Mucosa of descending colon (tissue), 3 donors: ENCODE results near the gene PAX2. TPM values are rescaled to one million over a fixed set of nuclear protein-coding genes. Genes with fewer than 3 reads are reported as not detected.

Source experiments
- ATAC-seq: fragments of 200-7000 bp; cut with Tn5 transposase; one replicate; pipeline ENCODE4 v1.9.1; 2020; ENCODE audit warnings: mild to moderate bottlenecking, moderate library complexity
- DNase-seq, 3 donors: peaks; one replicate each; pipeline ENCODE4 v3.0.0-alpha.2; 2020
- H3K36me3 ChIP-seq: fragments of 200-600 bp; one replicate; pipeline ENCODE4 v1.8.0; 2021; ENCODE audit warnings: low read depth, mild to moderate bottlenecking
- H3K4me1 ChIP-seq: fragments of 200-600 bp; one replicate; pipeline ENCODE4 v1.8.0; 2021; ENCODE audit warnings: low read depth, mild to moderate bottlenecking
- H3K4me3 ChIP-seq: fragments of 200-600 bp; one replicate; pipeline ENCODE4 v1.8.0; 2021; ENCODE audit warnings: mild to moderate bottlenecking
- H3K9me3 ChIP-seq: fragments of 200-600 bp; one replicate; pipeline ENCODE4 v1.8.0; 2021; ENCODE audit warnings: mild to moderate bottlenecking
- intact Hi-C, 2 donors: fragments of 100-400 bp; cut with DNase I in 1 of 2; cut with micrococcal nuclease in 1 of 2; formaldehyde crosslinking; loops; one replicate each; pipeline versions ENCODE4 v1.11.0 to v1.11.1; 2022; cut with DNase I, micrococcal nuclease
- total RNA-seq, 3 donors: library from RNA; stranded (reverse); fragmentation: NEBNext Ultra II Directional in 2 of 3; extraction: Animal tissue kit (Norgen Biotek cat#: 25700) in 2 of 3; gene quantifications; one replicate each; pipeline versions ENCODE4 v1.2.1 to v1.2.4, GENCODE V29; 2021 to 2023
- TF ChIP-seq, protein P1 (sequence below): fragments of 200-600 bp; IDR thresholded peaks from one replicate; pipeline ENCODE4 v1.8.0; 2022; ENCODE audit warnings: antibody characterized with exemption, mild to moderate bottlenecking
- donor health status: DM: no; HTN: no; CAD: no; lungs with moderate emphysema.
- donor health status: DM: no; HTN: no; CAD: no.
- donor health status: DM: no; HTN: yes; CAD: no.

The PAX2 gene
- total RNA-seq, 3 donors from 2014 or later: not detected

DNA sequence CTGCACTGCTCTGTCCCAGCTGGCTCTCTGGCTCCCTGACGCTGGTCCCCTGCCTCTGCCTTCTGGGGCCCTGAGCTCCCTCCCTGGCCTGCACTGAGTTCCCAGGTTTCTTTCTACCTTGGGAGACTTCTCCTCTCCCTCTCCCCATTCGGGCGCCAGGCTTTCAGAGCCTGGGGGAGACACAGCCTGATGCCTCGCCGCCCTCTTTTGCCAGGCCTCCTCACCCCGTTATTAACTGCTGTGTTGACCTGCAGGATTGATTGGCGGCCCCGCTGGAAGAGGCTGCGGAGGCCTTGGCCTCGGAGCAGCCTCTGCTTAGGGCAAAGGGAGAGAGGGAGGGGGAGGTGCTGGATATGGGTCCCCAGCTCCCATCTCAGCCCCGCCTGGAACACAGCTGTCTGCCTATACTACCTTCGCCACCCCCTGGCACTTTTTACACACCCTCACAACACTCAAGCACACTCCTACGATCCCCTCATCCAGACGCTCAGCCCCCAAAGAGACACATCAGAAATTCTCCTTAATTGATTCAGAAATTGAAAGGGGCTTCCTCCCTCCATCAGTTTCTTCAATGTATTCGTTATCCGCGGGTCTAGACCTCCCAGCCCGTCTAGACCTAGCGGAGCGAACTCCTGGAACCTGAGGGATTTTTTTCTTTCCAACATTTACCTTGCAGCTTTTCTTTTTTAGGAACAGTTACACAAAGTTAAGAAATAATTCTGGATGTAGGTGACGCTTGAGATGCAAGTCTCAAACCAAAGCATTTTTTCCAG is 7.1 kb upstream of the PAX2 start:
- TF ChIP-seq, protein P1, sequence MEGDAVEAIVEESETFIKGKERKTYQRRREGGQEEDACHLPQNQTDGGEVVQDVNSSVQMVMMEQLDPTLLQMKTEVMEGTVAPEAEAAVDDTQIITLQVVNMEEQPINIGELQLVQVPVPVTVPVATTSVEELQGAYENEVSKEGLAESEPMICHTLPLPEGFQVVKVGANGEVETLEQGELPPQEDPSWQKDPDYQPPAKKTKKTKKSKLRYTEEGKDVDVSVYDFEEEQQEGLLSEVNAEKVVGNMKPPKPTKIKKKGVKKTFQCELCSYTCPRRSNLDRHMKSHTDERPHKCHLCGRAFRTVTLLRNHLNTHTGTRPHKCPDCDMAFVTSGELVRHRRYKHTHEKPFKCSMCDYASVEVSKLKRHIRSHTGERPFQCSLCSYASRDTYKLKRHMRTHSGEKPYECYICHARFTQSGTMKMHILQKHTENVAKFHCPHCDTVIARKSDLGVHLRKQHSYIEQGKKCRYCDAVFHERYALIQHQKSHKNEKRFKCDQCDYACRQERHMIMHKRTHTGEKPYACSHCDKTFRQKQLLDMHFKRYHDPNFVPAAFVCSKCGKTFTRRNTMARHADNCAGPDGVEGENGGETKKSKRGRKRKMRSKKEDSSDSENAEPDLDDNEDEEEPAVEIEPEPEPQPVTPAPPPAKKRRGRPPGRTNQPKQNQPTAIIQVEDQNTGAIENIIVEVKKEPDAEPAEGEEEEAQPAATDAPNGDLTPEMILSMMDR: no peak
- DNase-seq (no peak), ATAC-seq (no peak)
- no peaks in the 10 kb centered on the region for H3K36me3 ChIP-seq
- no peaks in the 10 kb centered on the region for H3K9me3 ChIP-seq
- intact Hi-C loops: loop anchor here in 1 of 2 donors (10.0 kb wide), 1 partner anchor 173 kb away; no protein-coding TSS in a partner anchor
- no peak overlapping the region for H3K4me3 ChIP-seq
- no peaks in the 10 kb centered on the region for H3K4me1 ChIP-seq

DNA sequence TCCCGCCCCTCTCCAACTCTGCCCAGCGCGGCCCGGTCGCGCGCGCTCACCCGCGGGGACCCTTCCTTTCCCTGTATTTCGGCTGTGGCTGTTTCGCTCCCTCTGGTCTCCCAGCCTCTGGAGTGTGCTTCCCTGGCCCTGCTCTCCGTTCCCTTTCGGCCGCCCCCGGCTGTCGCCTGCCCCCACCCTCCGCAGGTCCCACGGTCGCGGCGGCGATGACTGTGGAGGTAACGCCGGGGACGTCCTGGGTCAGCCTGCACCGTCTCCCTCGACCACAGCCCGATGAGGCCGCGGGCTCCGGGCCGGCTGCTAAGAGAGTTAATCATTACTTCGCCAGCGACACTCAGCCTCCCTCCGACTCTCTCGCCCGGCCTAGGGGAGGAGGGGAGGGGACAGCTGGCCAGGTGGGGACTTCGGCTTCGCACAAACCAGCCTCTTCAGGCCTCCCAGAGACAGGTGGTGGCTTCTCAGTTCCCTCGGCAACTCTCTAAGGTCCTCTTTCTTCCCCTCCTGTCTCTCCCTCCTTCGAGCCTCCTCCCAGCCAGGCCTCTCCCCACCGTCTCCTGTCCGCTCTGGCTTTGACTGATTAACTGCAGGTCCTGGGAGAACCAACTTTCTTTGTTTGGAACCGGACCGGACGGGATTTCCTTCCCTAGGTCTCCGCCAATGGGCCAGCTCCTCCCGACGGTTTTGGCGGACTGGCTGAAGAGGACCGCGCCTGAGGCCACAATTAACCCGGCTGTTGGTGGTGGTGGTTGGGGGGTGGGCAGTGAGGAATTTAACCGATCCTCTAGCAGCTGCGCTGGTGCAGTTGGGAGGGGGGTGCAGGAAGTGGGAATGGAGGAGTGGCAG is 5.6 kb upstream of the PAX2 start:
- TF ChIP-seq, protein P1: no peak
- ATAC-seq: peak; percentile 38
- Histone ChIP-seq H3K4me1 (peaks cover 7% of the 10 kb centered on the region), H3K36me3 (no peaks in the 10 kb centered on the region), H3K4me3 (no peak overlapping the region), H3K9me3 (no peaks in the 10 kb centered on the region)
- intact Hi-C loops: loop anchor here (10.0 kb wide), 1 partner anchor 175 kb away; no protein-coding TSS in a partner anchor
- no peak for DNase-seq

DNA sequence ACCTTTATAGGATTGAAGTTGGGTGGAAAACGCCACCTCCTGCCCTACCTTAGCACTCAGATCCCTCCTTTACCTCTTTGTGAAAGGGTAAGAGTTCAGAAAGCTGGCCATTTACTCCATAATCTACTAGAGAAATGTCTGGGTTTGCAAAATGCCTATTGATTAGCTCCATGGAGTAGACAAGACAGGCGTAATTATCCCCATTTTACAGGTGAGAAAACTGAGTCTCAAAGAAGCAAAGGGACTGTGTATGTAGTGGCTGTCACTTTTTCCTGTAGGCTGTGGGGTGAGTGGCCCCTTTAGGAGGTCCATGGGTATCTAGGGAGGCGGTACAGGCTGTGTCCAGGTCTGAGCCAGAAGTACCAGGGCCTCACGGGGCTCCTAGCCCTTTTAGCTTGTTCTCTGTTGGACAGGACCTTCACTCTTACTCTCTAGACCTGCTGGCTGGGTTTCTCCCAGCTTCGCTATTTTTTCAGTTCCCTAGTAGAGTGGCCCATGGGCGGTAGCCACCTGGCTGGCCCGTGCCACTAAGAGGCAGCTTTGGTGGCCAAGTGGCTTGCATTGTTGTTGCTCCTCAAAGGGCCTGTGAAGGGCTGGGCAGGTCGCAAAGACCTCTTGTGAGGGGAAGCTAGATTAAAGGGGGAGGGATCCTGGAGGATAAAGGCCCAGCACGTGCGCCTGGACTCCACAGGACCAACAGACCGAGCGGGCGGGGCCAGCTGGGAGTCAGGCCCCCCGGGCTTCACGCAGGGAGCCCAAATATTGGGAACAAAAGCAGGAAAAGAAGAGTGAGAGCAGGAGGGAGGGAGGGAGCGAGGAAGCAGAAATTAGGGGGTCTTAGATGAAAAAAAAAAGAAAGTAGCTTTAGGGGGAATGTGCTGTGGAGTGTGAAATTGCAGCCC is 4.7 kb upstream of the PAX2 start:
- H3K4me3 ChIP-seq: no peak overlapping the region
- DNase-seq (no peak), ATAC-seq (no peak)
- H3K36me3 ChIP-seq: no peaks in the 10 kb centered on the region
- TF ChIP-seq, protein P1: no peak
- intact Hi-C loops: loop anchor here in 1 of 2 donors (10.0 kb wide), 1 partner anchor 176 kb away; no protein-coding TSS in a partner anchor
- H3K4me1 ChIP-seq: peaks cover 12% of the 10 kb centered on the region
- no peaks in the 10 kb centered on the region for H3K9me3 ChIP-seq

DNA sequence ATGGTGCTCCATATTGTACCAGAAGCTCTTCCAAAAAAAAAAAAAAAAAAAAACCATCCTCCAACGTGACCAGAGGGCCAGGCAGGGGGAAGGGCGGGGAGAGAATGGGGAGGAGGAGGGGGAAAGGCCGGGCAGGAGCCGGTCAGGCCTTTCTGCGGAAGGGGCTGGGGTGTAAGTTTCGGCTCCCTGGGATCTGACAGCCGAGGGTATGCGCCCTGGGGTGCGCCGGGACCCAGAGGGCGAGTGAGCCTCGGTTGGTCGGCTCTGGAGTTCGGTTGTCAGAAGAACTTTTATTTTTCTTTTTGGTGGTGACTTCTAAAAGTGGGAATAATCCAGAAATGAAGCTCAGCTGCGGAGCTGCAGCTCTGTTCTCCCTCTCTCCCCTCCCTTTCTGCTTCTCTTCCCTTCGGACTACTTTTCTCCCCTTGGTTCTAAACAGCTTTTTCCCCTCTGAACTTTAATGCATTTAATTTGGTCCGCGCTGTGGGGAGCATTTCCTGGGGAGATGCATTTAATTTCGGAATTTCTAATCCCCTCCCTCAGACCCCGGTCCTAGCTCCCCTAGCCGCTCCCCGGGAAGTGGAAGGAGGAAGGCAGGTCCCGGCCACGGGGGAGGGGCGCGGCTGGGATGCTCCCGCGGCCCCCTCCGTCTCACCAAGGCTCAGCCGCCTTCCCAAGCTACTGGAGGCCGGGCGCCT is 3.9 kb upstream of the PAX2 start:
- ATAC-seq (no peak), DNase-seq (no peak)
- intact Hi-C loops: loop anchor here in 1 of 2 donors (10.0 kb wide), 1 partner anchor 177 kb away; no protein-coding TSS in a partner anchor
- Histone ChIP-seq H3K4me1 (peaks cover 17% of the 10 kb centered on the region), H3K9me3 (no peaks in the 10 kb centered on the region), H3K36me3 (no peaks in the 10 kb centered on the region), H3K4me3 (no peak overlapping the region)
- TF ChIP-seq, protein P1: no peak
